GM19467 (cell line): Measurements from ENCODE around the gene DISP3.

Experiments used
- ATAC-seq: cut with Tn5 transposase; IDR thresholded peaks from one replicate; pipeline ENCODE4 v1.9.1; 2021; ENCODE audit warnings: mild to moderate bottlenecking, moderate library complexity; ENCODE audit not compliant: unreplicated experiment

DISP3 gene

GRCh38 chr1:11525516-11525915, 46.6 kb downstream of the DISP3 start:
- no peak for ATAC-seq

- no peak for ATAC-seq
Measured at GRCh38 chr1:11526071-11526895, 47.3 kb downstream of the DISP3 start.

- no peak for ATAC-seq
Measured at GRCh38 chr1:11527541-11528452, 48.8 kb downstream of the DISP3 start.

- no peak for ATAC-seq
Measured at GRCh38 chr1:11528611-11529261, 49.8 kb downstream of the DISP3 start.

- ATAC-seq, result no peak
Measured at GRCh38 chr1:11529330-11529729, 50.4 kb downstream of the DISP3 start.

GRCh38 chr1:11529763-11530730, 51.1 kb downstream of the DISP3 start:
- no peak for ATAC-seq

- no peak for ATAC-seq
Measured at GRCh38 chr1:11530731-11531311, 51.9 kb downstream of the DISP3 start.

GRCh38 chr1:11531314-11531870, 52.4 kb downstream of the DISP3 start:
- ATAC-seq, result no peak

GRCh38 chr1:11531943-11532342, 53.0 kb downstream of the DISP3 start:
- no peak for ATAC-seq

- ATAC-seq, result no peak
Measured at GRCh38 chr1:11533790-11534787, 55.1 kb downstream of the DISP3 start.

GRCh38 chr1:11534846-11535245, 55.9 kb downstream of the DISP3 start:
- no peak for ATAC-seq

- no peak for ATAC-seq
Measured at GRCh38 chr1:11535316-11535715, 56.4 kb downstream of the DISP3 start.

GRCh38 chr1:11535761-11536572, 57.0 kb downstream of the DISP3 start:
- ATAC-seq, result no peak

- ATAC-seq, result no peak
Measured at GRCh38 chr1:11536573-11537379, 57.8 kb downstream of the DISP3 start.

- no peak for ATAC-seq
Measured at GRCh38 chr1:11537380-11537764, 58.4 kb downstream of the DISP3 start.

- no peak for ATAC-seq
Measured at GRCh38 chr1:11537854-11538591, 59.1 kb downstream of the DISP3 start.
